GM18870 (cell line): ENCODE results near the gene MGAT1.

Experiments
- ATAC-seq: cut with Tn5 transposase; IDR thresholded peaks from one replicate; pipeline ENCODE4 v1.9.1; 2021; ENCODE audit warnings: moderate library complexity; ENCODE audit not compliant: unreplicated experiment

Gene MGAT1

GRCh38 chr5:180824630-180825476 lies 22.2 kb upstream of the MGAT1 start:
- no peak for ATAC-seq

GRCh38 chr5:180823940-180824629 lies 21.5 kb upstream of the MGAT1 start:
- ATAC-seq = no peak

DNA sequence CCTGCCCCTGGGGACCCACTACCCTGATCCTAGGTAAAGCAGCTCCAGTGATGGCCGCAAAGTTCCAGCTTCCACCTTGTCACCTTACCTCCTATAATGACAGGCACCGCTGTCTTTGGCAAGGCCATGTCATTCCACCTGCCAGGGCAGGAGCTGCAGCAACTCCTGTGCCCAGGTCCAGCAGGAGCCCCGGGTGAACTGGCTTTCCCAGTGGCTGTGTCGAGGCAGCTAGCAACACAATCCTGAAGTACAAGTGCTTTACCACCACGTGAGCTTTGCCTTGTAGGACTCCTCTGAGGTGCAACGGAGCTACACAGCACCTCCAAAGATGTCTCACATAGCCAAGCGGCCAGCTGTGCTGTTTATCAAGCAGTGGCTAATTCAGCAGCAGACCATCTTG lies 20.7 kb upstream of the MGAT1 start:
- ATAC-seq = no peak

- ATAC-seq = no peak
These were observed 18.9 kb upstream of the MGAT1 start for GRCh38 chr5:180821538-180821937.

DNA sequence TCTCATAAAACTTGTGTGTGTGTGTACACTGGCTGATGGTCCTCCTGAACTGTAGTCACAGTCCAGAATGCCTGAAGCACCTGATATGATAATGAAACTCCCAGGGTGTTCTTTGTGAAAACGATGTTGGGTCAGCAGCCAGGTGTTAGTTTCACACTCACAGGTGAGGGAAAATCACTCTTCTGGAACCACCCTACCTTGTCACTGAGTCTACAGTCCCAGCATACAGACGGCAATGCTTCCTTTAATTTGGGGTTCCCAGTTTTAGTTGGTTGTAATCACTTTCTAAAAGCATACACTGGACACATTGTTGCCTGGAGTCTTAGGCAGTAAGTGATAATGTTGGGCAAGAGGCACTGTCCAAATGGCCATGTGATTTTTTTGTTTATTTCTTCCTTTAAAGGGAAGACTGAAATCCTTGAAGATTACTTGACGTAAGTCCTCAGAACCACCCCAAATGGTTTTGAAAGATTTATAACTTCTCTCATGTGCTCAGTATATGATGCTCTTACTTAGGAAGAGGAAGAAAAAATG lies 18.2 kb upstream of the MGAT1 start:
- peak; percentile 60 for ATAC-seq

DNA sequence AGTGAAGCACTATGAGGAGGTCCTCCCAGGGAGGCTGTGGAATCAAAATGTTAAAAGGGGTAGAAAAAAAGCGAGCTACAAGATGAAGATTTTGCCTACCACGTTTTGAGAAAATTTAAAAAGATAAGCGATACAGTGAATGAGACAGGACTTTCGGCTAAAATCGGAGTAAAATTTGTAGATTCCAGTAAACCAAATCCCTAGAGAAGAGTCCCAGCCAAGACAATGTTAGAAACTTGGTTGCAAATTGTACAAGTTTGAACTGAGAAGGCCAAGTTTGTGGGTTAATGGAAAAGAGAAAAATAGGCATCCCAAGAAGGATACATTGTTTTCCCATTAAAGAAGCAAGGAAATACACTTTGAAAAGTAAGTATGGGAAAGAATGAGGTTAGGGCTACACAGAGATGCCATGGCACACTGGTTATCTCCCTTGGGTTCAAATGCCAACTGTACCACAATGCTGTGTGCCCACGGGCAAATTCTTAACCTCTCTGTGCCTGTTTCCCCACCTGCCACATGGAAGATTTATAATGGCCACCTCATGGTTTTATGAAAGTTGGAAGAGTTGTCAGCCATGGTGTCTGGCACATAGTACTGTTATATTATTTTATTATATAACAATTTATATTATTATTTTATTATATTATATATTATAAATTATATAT lies 16.2 kb upstream of the MGAT1 start:
- no peak for ATAC-seq

DNA sequence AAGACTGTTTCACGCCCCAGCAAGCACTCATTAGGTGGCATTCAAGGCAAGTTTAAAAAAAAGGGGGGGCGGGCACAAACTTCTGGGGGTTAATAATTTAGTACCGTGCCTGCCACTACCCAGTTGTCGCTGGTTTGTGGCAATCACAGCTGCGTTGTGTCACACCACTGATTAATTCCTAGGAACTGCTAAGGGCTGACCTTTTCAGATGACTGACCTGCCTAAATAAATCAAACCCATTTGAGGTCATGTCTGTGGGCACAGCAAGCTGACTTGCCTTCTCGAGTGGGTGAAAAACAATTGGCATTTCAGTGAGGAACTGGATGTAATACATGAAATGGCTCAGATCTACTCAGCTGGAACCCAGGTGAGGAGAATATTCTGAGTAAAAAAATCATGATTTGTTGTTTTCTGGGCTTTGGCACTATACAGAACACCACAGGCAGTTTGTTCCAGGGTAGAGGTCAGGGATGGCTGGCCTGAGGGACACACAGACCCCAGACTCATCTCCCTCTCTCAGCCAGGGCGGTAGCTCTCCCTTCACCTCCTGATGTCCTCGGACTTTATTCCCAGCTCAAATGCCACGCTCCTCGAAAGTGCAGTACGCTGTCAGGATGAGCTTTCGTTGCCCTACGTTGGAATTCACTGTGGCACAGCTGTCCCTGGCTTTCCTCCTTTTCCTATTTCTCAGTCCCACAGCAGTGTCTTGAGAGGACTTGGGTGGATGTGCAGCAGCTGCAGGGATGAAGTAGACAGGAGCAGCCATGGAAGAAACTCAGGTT lies 15.5 kb upstream of the MGAT1 start:
- ATAC-seq = no peak

- no peak for ATAC-seq
These were observed 14.3 kb upstream of the MGAT1 start for GRCh38 chr5:180816608-180817534.

- no peak for ATAC-seq
These were observed 12.8 kb upstream of the MGAT1 start for GRCh38 chr5:180815293-180815917.

GRCh38 chr5:180813420-180813819 lies 10.8 kb upstream of the MGAT1 start:
- no peak for ATAC-seq

GRCh38 chr5:180811623-180812124 lies 9.1 kb upstream of the MGAT1 start:
- no peak for ATAC-seq

GRCh38 chr5:180810959-180811622 lies 8.5 kb upstream of the MGAT1 start:
- no peak for ATAC-seq

DNA sequence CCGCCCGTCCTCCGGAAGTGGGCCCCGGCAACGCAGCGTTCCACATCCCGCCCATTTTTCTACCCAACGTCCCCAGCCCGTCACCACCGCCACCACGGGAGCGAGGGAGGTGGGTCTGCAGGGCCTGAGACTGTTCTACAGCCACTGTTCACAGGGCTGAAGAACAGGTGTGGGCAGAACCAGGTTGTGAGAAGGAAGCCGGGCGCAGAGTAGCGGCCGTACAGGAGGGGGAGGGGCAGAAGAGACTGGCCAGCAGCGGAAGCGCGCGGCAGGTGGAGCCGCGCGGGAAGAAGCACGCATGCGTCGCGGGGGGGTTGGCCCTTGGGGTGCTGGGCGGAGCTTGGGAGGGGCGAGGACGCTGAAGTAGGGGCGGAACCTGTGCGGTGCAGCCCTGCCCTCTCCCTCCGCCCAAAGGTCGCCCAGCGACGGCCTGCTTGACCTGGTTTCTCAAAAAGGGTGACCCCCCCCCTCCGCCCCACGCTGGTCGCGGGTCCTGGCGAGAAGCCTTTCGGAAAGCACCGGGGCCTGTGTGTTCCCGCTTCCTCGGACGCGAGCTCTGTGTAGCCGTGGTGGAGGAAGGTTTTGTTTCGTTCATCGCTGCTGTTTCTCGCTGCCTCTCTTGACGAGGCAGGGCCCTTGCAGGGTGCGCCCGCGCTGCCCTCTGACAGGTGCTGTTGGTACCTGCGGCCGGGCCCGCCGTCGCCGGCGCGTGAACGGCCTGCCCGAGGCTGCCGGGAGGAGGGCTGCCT lies 7.8 kb upstream of the MGAT1 start:
- ATAC-seq = peak; percentile 32

- ATAC-seq = peak; percentile 51
These were observed 7.0 kb upstream of the MGAT1 start for GRCh38 chr5:180809403-180810209.

GRCh38 chr5:180808461-180809000 lies 5.9 kb upstream of the MGAT1 start:
- no peak for ATAC-seq

DNA sequence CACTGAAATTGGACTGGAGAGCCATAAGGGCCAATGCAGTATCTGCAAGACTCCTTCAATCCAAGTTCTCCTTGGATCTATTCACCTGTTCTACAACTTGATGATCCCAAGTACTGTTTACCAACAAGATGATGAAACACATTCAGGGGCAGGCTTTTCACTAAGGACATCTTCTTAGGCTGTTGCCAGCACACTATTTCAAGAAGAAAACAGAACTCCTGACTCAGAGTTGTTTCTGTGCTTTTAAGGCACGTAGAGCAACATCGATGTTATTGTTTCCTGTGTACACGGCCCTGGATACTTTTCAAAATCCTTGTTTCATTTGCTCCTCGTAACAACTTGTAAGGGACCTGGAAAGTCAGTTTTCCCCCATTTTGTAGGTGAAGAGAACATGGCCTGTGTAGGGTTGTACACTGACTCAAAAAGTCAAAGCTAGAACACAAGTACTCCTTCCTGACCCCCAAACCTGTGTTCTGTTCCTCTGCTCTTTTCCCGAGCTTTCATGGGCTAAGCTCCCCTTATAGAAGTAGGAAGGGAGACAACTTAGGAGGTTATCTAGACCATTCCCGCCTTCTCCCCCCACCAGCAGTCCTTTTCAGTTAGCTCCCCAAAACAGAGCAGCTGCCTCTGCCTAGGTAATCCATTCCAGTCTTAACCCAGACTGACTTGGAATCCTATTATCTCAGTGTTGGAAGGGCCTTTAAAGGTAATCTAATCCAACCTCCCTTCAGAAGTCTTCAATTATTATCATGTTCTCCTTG lies 5.2 kb upstream of the MGAT1 start:
- ATAC-seq = no peak
